Thyroid gland (tissue), 4 donors: ENCODE results near the gene RNF10. TPM values are rescaled to one million over a fixed set of nuclear protein-coding genes. Genes with fewer than 3 reads are reported as not detected.
"Not testable (repeated sequence)": the region's sequence is repeated elsewhere in the genome, so short reads cannot be mapped to it uniquely, and the experiment has no call there.

Experiments used
- DNase-seq, 2 donors: peaks; one replicate each; pipeline ENCODE4 v3.0.0-alpha.2; 2019
- H3K27ac ChIP-seq, 3 donors: fragments of 200-600 bp; sonication (generic); 1 replicate in 2 of 3; 2 replicates in 1 of 3; pipeline ENCODE4 v1.5.1; 2016 to 2019; ENCODE audit warnings: mild to moderate bottlenecking in 1 of 3, moderate library complexity in 1 of 3
- H3K27me3 ChIP-seq: fragments of 200-600 bp; sonication (generic); one replicate; pipeline ENCODE4 v1.5.1; 2019
- H3K36me3 ChIP-seq, 2 donors: fragments of 200-600 bp; sonication (generic); one replicate each; pipeline ENCODE4 v1.5.1; 2016 to 2019
- H3K4me1 ChIP-seq, 2 donors: fragments of 200-600 bp; sonication (generic); one replicate each; pipeline ENCODE4 v1.5.1; 2017 to 2019
- H3K4me3 ChIP-seq, 3 donors: fragments of 200-600 bp; sonication (generic); replicated peaks in 1 of 3; 1 replicate in 2 of 3; 2 replicates in 1 of 3; pipeline ENCODE4 v1.5.1; 2016; ENCODE audit warnings: mild to moderate bottlenecking in 1 of 3
- H3K9me3 ChIP-seq: fragments of 200-600 bp; sonication (generic); one replicate; pipeline ENCODE4 v1.5.1; 2017
- CTCF ChIP-seq, 6 experiments: fragments of 200-600 bp in 3 of 6; fragments of 450-650 bp in 3 of 6; sonication (generic) in 3 of 6; IDR thresholded peaks; one replicate each; pipeline ENCODE4 v1.5.1; 2016 to 2019; ENCODE audit warnings: antibody characterized with exemption in 6 of 6, mild to moderate bottlenecking in 2 of 6, inconsistent platforms in 1 of 6, moderate library complexity in 1 of 6
- POLR2A ChIP-seq, 2 donors: fragments of 450-650 bp; IDR thresholded peaks; one replicate each; pipeline ENCODE4 v1.6.1; 2017; ENCODE audit warnings: antibody characterized with exemption in 2 of 2, mild to moderate bottlenecking in 2 of 2, moderate library complexity in 1 of 2
- WGBS, 2 donors: methylation state at CpG; one replicate each; pipeline ENCODE4 v1.1.5; 2017; 5-methylcytosine and 5-hydroxymethylcytosine counted together
- intact Hi-C: fragments of 100-400 bp; cut with DNase I; formaldehyde crosslinking; loops from one replicate; pipeline ENCODE4 v1.15.1; 2023
- total RNA-seq, 4 donors: library from RNA; depleted of rRNA; stranded (reverse); fragments of >200 nt; gene quantifications; one replicate each; pipeline ENCODE4 v1.2.3, GENCODE V29; 2016

RNF10 gene
- total RNA-seq = 100 to 1,000 TPM in 3 of 4 donors, 10 to 100 TPM in 1; 62.5 to 159 (median 127) TPM

GRCh38 chr12:120534203-120534702, at the start of gene RNF10:
RNF10 (plus strand) TSS chr12:120534356; CDS start chr12:120534812, 456 bp downstream.
- peaks cover 35 to 43% of the 10 kb centered on the region in 2 donors for H3K4me1 ChIP-seq
- no peaks in the 10 kb centered on the region for H3K9me3 ChIP-seq
- no peaks in the 10 kb centered on the region for H3K27me3 ChIP-seq
- peak; percentile 88 to 95 for TF ChIP-seq POLR2A (IDR thresholded peaks at IDR 0.05)
- TF ChIP-seq CTCF (IDR thresholded peaks at IDR 0.05) = no peak
- H3K27ac ChIP-seq = peak within 1 kb of the TSS; percentile 90 to 94 (median 92)
- no peaks in the 10 kb centered on the region for H3K36me3 ChIP-seq
- peak; percentile 68 to 70 for DNase-seq
- 0% methylated on average over 19 to 32 of the region's 43 CpGs for WGBS, 2 donors
- intact Hi-C loops = loop anchor here (5.0 kb wide), 1 partner anchor 37 kb away; the partner anchor contains the start of gene DYNLL1
- H3K4me3 ChIP-seq = peak within 1 kb of the TSS; percentile 96 to 99 (median 99)

- H3K9me3 ChIP-seq = no peaks in the 10 kb centered on the region
- no peaks in the 10 kb centered on the region for H3K36me3 ChIP-seq
- no peak for DNase-seq
- intact Hi-C loops = no loop called here
- no peak overlapping the region for H3K4me3 ChIP-seq
- no peak for TF ChIP-seq CTCF (IDR thresholded peaks at IDR 0.05)
- TF ChIP-seq POLR2A (IDR thresholded peaks at IDR 0.05) = no peak
- WGBS, 2 donors = 94% methylated on average over 7 of the region's 7 CpGs
- H3K27ac ChIP-seq = no peak overlapping the region
- no peaks in the 10 kb centered on the region for H3K27me3 ChIP-seq
- H3K4me1 ChIP-seq = no peaks in the 10 kb centered on the region
Observed at GRCh38 chr12:120485961-120486881, 47.9 kb upstream of the RNF10 start.

- DNase-seq, H3K4me1 ChIP-seq, H3K4me3 ChIP-seq, H3K9me3 ChIP-seq, H3K27me3 ChIP-seq, H3K36me3 ChIP-seq, intact Hi-C loops, H3K27ac ChIP-seq: not testable (repeated sequence)
- WGBS, 2 donors = 85 to 94% methylated on average over 7 of the region's 7 CpGs
Observed at GRCh38 chr12:120487552-120487951, 46.6 kb upstream of the RNF10 start.

- TF ChIP-seq POLR2A (IDR thresholded peaks at IDR 0.05) (no peak), CTCF (IDR thresholded peaks at IDR 0.05) (no peak)
- no peaks in the 10 kb centered on the region for H3K9me3 ChIP-seq
- DNase-seq = no peak
- H3K36me3 ChIP-seq = no peaks in the 10 kb centered on the region
- no peak overlapping the region for H3K4me3 ChIP-seq
- 78% methylated on average over 5 of the region's 5 CpGs for WGBS, 2 donors
- no peaks in the 10 kb centered on the region for H3K4me1 ChIP-seq
- no peaks in the 10 kb centered on the region for H3K27me3 ChIP-seq
- no peak overlapping the region for H3K27ac ChIP-seq
- intact Hi-C loops = no loop called here
Observed at GRCh38 chr12:120488057-120488640, 46.0 kb upstream of the RNF10 start.

- TF ChIP-seq POLR2A (IDR thresholded peaks at IDR 0.05) = no peak
- TF ChIP-seq CTCF (IDR thresholded peaks at IDR 0.05) = no peak
- H3K27me3 ChIP-seq = no peaks in the 10 kb centered on the region
- no peaks in the 10 kb centered on the region for H3K4me1 ChIP-seq
- DNase-seq = no peak
- H3K9me3 ChIP-seq = no peaks in the 10 kb centered on the region
- H3K36me3 ChIP-seq = no peaks in the 10 kb centered on the region
- intact Hi-C loops = no loop called here
- H3K27ac ChIP-seq = no peak overlapping the region
- 94 to 98% methylated on average over 4 of the region's 4 CpGs for WGBS, 2 donors
- H3K4me3 ChIP-seq = no peak overlapping the region
Observed at GRCh38 chr12:120489018-120489417, 45.1 kb upstream of the RNF10 start.
